ENCODE data around the gene PPOX.

DNA sequence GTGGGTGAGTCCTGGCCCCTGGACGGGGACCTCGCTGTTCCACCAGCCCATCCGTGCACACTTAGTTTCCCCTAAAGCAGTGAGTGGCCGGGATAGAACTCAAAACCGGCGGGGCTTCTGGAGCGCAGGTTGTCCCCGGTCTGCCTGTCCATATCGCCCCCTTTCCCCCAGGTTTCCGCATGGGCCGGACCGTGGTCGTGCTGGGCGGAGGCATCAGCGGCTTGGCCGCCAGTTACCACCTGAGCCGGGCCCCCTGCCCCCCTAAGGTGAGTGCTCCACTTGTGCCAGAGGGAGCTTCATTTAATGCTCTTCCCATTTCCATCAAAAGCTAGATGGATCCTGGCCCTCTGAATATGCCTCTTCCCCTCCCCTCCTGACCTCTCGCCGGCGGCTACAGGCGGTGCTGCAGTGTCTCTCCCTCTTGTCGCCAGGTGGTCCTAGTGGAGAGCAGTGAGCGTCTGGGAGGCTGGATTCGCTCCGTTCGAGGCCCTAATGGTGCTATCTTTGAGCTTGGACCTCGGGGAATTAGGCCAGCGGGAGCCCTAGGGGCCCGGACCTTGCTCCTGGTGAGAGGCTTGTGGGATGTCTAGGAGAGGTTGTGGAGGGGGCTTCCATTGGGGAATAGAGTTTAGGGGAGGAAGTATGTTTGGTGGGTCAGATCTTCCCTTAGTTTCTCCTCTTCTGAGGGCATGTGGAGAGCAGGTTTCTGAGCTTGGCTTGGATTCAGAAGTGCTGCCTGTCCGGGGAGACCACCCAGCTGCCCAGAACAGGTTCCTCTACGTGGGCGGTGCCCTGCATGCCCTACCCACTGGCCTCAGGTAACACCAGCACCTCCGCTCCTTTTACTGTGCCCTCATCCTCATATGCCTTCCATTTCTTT, 683 bp downstream of the PPOX start:
- TF ChIP-seq, protein P1, sequence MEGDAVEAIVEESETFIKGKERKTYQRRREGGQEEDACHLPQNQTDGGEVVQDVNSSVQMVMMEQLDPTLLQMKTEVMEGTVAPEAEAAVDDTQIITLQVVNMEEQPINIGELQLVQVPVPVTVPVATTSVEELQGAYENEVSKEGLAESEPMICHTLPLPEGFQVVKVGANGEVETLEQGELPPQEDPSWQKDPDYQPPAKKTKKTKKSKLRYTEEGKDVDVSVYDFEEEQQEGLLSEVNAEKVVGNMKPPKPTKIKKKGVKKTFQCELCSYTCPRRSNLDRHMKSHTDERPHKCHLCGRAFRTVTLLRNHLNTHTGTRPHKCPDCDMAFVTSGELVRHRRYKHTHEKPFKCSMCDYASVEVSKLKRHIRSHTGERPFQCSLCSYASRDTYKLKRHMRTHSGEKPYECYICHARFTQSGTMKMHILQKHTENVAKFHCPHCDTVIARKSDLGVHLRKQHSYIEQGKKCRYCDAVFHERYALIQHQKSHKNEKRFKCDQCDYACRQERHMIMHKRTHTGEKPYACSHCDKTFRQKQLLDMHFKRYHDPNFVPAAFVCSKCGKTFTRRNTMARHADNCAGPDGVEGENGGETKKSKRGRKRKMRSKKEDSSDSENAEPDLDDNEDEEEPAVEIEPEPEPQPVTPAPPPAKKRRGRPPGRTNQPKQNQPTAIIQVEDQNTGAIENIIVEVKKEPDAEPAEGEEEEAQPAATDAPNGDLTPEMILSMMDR (IDR thresholded peaks at IDR 0.05): no peak
- no peak for TF ChIP-seq POLR2A (IDR thresholded peaks at IDR 0.05)
